Esophagus mucosa (tissue), 1 donor: ENCODE results near the gene CSNK2A1. TPM values are rescaled to one million over a fixed set of nuclear protein-coding genes. Genes with fewer than 3 reads are reported as not detected.
"Not testable (repeated sequence)": the region's sequence is repeated elsewhere in the genome, so short reads cannot be mapped to it uniquely, and the experiment has no call there.

Experiments used
- ATAC-seq: fragments of 200-7000 bp; cut with Tn5 transposase; one replicate; pipeline ENCODE4 v1.9.1; 2020
- total RNA-seq: library from RNA; stranded (reverse); gene quantifications from one replicate; pipeline ENCODE4 v1.2.4, GENCODE V29; 2023
- donor health status: DM: yes; HTN: yes; CAD: no.

CSNK2A1 gene
- total RNA-seq = 83.4 TPM

- peak; percentile 97 for ATAC-seq
These were observed at the start of gene CSNK2A1 for GRCh38 chr20:543369-544152. CSNK2A1 (minus strand) TSS chr20:543790; CDS start chr20:508551, 35,239 bp downstream.

- ATAC-seq = no peak
These were observed 48.9 kb upstream of the CSNK2A1 start for GRCh38 chr20:592506-592905.

GRCh38 chr20:591941-592340, 48.4 kb upstream of the CSNK2A1 start:
- no peak for ATAC-seq

DNA sequence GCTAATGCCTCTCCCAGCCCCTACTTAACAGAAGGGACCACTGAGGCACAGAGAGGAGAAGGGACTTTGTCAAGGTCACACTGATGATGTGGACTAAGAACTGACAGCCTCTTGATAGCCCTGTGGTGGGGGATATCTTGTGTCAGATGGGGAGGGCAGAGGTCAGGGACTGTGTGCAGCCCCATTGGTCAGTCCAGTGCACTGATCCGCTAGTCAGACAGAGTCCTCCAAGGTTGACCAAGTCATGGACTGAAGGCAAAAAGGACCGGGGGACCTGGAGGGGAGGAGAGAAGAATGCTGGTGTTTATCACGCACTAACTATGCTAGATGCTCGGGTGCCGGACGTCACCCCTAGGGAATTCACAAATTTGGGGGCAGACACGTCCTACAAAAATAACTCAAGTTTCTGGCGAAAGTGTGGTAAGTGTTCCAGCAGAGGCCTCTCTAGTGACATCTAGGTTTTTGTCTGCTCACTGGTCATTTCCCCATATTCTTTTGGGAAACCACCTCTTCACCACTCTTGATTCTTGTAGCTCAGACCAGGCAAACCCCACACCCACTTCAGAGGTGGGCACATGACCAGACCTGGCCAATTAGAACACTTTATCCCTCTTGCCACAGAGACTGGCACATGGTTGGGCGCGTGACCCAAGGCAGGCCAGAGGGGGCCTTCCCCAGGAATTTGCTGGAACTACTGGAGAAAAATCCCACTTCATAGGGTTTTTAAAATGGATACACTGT, 45.5 kb upstream of the CSNK2A1 start:
- no peak for ATAC-seq

GRCh38 chr20:588476-588875, 44.9 kb upstream of the CSNK2A1 start:
- no peak for ATAC-seq

DNA sequence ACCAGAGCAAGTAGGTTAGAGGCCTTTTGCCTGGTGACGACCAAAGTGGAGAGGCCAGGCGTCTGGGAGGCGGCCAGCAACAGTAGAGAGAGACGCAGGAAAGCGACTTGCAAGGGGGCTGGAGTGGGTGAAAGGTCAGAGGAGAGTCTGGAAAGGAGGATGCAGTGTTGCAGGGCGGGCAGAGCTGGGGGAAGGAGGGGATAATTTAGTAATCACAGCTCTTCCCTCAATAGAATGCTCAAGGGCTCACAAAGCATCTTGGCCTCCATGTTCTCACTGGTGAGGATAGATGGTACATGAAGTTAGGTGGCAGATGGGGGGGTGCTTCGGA, 41.3 kb upstream of the CSNK2A1 start:
- no peak for ATAC-seq

DNA sequence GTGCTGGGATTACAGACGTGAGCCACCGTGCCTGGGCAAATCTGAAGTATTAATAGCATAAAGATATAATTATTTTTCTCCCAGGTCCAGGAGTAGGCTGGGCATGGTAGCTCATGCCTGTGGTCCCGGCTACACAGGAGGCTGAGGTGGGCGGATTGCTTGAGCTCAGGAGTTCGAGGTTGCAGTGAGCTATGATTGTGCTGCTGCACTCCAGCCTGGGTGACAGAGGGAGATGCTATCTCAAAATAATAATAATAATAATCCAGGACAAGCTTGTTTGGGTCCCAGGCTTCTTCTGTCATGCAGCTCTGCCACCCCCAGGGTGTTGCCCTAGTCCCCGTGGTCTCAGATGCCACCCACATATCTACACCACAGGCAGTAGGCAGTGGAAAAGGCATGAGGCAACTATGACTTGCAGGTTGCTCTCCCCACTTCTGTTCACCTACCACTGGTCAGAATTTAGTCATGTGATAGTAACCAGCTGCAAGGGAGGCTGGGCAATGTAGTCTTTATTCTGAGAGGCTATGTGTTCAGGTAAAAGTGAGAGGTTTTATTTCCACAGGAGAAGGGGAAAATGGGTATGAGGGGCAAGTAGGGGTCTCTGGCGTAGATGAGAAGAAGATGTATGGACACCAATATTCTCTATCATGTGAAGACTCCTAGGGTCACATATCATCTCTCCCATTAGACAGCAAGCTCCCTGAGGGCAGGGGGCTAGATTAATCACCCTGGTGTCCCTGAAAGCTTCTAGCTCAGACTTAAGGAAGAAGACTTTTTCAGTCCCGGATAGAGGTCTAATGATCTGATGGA, 40.8 kb upstream of the CSNK2A1 start:
- ATAC-seq = peak; percentile 67

DNA sequence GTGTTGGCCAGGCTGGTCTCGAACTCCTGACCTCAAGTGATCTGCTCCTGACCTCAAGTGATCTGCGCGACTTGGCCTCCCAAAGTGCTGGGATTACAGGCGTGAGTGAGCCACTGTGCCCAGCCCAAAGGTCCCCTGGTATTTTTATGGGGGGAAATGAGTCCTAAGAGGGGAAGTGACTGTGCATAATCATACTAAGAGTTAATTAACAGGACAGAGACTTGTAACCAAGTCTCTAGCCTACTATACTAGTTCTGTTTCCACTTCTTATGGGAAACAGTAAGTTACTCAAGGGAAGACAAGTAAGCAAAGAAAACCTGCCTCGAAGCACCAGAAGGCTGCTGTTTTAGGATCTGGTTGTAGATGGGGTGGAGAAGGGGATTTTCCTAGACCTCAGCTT, 38.6 kb upstream of the CSNK2A1 start:
- ATAC-seq = no peak

- not testable (repeated sequence) for ATAC-seq
These were observed 35.5 kb upstream of the CSNK2A1 start for GRCh38 chr20:578940-579690.

DNA sequence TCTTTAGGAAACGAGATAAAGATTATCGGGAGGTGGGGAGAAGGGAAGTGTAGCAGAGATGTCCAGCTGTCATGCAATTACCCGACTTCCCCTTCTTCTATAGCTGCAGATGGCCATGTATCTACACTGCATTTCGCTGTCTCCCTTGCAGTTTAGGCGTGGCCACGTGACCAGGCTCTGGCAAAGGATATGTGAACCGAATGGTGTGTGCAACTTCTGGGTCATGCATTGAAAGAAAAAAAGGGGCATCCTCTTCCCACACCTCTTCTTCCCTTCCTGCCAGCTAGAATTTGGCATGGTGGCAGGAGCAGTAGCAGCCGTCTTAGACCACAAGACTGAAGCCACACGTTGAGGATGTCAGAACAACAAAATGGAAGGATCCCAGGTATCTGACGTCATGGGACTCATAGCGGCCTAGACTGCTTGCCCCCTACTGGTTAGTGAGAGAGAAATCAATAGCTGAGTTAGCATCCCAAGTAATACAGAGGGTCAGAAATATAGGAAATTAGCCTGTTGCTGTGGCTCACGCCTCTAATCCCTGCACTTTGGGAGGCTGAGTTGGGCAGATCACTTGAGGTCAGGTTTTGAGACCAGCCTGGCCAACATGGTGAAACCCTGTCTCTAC, 33.7 kb upstream of the CSNK2A1 start:
- no peak for ATAC-seq

GRCh38 chr20:576156-576555, 32.6 kb upstream of the CSNK2A1 start:
- no peak for ATAC-seq

DNA sequence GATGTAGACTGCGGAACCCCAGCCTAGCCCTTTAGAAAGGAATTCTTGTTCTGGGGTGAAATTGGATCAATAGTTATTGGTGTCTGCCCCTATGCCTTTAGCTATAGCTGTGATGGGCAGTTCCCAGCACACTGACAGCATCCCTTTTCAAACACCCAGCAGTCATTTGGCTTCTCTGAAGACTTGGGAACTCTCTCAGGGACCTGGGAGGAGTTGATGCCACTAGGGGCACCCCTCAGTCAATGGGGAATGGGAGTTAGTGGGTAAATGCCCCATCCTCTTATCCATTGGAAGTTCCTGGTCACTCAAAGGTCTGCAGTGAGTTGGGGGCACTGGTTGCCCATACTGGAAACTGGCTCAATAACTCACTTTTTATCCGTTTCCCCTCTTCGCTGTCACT, 31.6 kb upstream of the CSNK2A1 start:
- no peak for ATAC-seq

GRCh38 chr20:574297-574942, 30.8 kb upstream of the CSNK2A1 start:
- ATAC-seq = no peak

DNA sequence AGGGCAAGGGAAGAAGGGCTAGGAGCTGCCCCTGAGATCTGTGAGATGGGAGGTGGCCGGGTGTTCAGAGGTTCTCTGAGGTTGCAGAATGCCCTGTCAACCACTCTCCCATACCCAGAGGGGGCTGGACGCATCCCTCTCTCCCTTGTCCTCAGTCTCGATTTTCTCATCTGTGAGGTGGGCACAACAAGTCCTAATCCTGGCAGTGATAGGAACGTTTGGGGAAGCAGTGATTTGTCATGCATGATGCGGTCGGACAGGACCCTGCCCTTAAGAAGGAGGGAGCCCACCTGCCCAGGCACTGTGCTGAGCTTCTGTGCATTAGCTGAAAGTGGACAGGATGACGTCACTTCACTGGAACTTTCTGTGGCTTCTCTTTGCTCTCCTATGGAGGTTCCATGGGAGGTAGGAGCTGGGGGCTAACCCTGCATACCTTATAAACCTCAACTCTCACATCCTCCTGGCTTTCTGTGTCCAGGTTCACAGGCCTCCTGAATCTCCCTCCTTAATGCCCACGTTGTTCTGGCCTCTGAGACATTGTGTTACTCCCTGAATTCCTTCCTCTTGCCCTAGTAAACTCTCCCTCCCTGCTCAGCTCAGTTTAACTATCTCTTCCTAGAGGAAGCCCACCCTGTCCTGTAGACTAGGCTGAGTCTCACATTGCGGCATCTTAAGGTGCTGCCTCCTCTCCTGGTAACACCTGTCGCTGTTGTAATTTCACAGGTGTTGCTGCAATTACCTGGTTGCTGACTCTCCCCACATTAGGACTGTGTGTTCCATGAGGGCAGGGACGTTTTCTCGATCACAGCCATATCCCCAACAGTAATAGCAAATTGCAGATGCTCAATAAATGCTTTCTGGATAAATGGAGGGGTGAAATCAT, 30.1 kb upstream of the CSNK2A1 start:
- ATAC-seq = no peak

DNA sequence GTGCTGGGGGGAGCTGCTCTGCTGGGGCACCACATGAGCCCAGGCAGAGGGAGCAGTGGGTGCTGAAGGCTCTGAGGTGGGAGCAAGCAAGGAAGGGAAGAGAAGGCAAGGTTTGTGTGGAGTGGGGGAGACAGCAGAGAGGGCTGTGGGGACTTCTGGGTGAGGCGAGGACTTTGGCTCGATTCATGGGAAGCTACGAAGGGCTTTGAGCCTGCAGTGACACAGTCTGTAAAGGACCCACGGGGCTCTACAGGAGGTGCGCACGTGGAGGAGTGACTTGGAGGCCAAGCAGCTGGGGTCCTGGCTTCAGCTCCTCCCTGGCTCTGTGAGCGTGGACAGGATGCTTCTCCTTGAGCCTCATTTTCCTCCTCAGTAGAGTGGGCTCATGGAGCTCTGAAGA, 29.1 kb upstream of the CSNK2A1 start:
- no peak for ATAC-seq

DNA sequence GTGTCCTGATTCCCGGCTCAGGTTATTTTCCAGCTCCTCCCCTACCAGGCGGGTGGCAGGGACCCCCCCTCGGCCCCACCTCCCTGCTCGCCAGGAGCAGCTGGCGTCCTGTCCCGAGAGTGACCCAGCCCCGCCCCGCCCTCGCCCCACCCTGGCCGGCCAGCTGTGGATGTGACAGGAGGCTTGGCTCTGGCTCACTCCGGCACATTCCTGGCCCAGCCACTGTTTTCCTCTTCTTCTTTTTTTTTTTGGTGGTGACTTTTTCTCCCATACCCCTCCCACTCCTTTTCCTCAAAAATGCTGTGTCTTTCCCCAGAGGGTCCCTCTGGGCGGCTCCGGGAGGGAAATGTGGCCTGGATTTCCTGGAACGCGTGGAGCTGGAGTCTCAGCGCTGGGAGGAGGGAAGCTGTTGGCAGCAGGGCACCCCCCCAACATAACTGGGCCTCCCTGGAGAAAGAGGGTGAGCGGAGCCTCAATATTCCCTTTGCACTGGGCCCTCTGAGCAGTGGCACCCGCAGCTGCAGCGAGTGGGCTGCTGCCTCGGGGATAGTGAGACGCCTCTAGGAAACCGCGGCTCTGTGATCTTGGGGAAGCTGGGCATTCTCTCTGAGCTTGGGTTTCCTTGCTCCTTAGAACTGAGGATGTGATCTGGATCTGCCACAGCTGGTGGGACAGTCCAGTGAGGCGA, 28.3 kb upstream of the CSNK2A1 start:
- peak; percentile 79 for ATAC-seq

DNA sequence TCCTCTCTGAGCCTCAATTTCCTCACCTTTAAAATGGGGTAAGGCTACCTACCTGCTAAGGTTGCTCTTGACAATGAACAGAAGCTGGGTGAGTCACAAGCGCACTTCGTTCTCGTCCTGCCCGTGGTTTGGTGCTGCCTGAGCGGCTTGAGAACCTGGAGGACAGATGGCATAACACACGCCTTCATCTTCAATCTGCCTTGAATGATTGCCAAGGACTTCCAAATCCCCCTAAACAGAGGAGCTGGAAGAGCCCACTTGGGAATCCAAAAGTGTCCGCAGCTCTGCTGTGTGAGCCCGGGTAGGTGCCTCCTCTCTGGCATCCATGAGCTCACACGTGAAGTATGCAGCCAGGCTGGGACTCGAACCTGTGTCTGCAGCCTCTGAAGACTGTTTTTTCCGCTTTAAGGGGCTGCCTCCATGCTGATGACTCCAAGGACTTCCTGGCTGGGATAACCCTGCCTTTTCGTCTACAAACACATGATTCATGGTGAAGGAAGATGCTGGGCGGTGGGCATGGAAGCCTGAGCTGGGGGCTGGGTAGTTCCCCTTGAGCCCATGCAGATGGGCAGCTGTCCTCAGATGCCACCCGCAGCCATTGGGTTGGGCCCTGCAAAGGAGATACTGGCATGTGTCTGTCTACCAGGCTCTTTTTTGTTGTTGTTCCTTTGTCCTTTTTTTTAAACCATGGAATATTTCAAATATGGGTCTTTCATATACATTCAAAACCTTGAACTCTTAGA, 25.3 kb upstream of the CSNK2A1 start:
- peak; percentile 19 for ATAC-seq

DNA sequence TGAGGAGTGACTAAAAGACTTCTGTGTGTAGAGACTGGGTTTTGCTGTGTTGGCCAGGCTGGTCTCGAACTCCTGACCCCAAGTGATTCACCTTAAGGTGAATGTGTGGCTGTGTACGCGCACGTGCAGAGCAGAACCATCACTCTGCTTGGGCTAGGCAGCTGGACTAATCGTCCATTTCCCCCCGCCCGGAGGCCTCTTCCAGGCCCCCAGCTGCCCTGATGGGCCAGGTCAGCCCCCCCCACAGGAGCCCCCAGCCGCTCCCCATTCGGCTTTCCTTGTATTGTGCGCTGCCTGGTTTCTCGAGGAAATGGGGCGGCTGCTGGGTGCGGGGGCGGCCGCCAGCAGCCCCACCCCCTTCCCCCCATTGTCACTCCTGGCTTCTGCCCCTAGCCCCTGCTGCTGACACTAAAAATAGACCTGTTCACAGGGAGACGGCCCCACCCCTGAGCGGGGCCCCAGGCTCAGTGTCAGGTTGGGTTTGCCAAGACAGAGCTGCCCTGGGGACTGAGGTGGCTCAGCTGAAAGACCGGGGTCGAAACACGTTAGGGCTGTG, 24.6 kb upstream of the CSNK2A1 start:
- peak; percentile 57 for ATAC-seq

GRCh38 chr20:564192-564591, 20.6 kb upstream of the CSNK2A1 start:
- no peak for ATAC-seq
